ENCODE results near the gene DNAJB13.

DNA sequence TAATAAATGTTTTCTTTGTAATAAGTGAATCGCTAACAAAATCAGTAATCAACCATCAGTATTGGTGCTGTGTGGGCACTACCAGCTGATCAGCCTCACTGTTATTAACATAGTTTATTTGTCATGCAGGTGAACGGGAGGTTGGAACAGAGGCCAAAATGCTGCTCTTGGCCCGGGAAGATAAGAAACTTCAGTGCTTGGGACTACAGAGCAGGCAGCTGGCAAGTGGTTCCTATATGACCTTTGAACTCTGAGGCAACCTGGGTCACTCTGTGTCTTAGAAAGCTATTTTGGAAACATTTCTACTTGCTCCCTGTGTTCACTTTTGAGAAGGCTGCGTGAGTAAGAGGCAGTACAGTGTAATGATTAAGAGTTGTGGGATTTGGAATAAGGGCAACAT is 36.5 kb upstream of the DNAJB13 start:
- TF ChIP-seq EZH2 (IDR thresholded peaks at IDR 0.05) (no peak), POLR2AphosphoS5 (IDR thresholded peaks at IDR 0.05; ENCODE audit: borderline replicate concordance, low read depth, low read length) (no peak)

Measured in SK-N-MC (cell line).